Measurements from ENCODE around the gene ADRB2.

ADRB2 gene

DNA sequence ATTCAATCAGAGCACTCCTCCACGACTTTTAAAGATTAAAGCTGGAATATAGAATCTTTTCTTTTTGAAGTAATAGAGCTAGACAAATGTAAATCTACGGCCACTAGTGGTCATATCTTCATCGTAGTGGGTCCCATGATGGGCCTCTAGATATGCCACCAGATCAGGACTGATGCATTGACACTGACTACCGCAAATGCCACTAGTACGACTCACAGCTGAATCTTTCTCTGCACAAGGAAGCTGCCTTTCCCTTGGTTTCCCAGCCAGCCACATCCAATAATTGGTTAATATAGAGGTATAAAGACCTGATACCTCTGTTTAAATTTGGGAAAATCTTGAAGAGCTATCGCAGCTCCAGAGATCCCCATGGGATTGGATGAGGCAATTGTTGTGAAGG, 37.8 kb upstream of the ADRB2 start:
- peak; percentile 67 for DNase-seq (ENCODE audit: low read depth)
- TF ChIP-seq, protein P1, sequence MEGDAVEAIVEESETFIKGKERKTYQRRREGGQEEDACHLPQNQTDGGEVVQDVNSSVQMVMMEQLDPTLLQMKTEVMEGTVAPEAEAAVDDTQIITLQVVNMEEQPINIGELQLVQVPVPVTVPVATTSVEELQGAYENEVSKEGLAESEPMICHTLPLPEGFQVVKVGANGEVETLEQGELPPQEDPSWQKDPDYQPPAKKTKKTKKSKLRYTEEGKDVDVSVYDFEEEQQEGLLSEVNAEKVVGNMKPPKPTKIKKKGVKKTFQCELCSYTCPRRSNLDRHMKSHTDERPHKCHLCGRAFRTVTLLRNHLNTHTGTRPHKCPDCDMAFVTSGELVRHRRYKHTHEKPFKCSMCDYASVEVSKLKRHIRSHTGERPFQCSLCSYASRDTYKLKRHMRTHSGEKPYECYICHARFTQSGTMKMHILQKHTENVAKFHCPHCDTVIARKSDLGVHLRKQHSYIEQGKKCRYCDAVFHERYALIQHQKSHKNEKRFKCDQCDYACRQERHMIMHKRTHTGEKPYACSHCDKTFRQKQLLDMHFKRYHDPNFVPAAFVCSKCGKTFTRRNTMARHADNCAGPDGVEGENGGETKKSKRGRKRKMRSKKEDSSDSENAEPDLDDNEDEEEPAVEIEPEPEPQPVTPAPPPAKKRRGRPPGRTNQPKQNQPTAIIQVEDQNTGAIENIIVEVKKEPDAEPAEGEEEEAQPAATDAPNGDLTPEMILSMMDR (IDR thresholded peaks at IDR 0.05; ENCODE audit: insufficient read depth, low read depth, low read length, missing control alignments) = no peak
- no peak overlapping the region for H3K4me3 ChIP-seq (ENCODE audit: low read length)

DNA sequence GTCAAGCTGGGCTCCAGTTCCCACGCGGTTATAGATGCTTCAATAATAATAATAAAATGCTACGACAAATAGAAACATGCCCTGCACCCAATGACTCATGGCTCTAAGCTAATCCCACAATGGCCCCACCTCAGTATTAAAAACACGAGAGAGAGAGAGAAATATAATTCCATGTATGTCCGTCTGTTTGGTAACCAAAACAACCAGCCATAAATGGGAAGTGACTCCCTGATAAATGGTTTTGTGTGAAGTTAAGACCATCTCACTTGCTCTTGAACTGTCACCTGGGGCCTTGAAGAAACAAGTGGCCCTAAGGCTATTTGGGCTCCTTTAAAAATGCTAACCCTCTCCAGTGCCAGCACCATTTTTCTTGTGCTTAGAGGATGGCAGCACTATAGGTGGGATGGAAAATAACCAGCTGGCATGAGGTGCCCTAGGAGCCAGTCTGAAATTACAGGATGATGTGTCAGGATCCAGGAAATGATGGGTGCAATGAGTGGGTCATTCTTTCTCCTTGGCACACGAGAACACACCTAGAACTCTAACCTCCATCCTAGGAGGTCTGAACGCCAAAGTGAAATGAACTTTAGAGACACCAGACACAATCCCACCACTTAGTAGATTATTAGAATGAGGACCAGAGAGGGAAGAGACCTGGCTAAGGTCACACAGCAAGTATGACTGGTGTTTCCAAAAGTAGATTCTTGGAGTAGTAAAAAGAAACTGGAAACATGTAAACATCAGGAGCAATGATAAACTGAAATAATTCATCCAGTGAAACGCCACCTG, 35.7 kb upstream of the ADRB2 start:
- TF ChIP-seq, protein P1 (IDR thresholded peaks at IDR 0.05; ENCODE audit: insufficient read depth, low read depth, low read length, missing control alignments) = no peak
- H3K4me3 ChIP-seq (ENCODE audit: low read length) = no peak overlapping the region
- DNase-seq (ENCODE audit: low read depth) = peak; percentile 98

GRCh38 chr5:148791334-148791667, 35.1 kb upstream of the ADRB2 start:
- H3K4me3 ChIP-seq (ENCODE audit: low read length) = no peak overlapping the region
- DNase-seq (ENCODE audit: low read depth) = peak; percentile 95
- TF ChIP-seq, protein P1 (IDR thresholded peaks at IDR 0.05; ENCODE audit: insufficient read depth, low read depth, low read length, missing control alignments) = no peak

GRCh38 chr5:148791696-148792095, 34.7 kb upstream of the ADRB2 start:
- peak; percentile 91 for DNase-seq (ENCODE audit: low read depth)
- no peak overlapping the region for H3K4me3 ChIP-seq (ENCODE audit: low read length)
- TF ChIP-seq, protein P1 (IDR thresholded peaks at IDR 0.05; ENCODE audit: insufficient read depth, low read depth, low read length, missing control alignments) = no peak

GRCh38 chr5:148792744-148793143, 33.7 kb upstream of the ADRB2 start:
- no peak for DNase-seq (ENCODE audit: low read depth)
- no peak overlapping the region for H3K4me3 ChIP-seq (ENCODE audit: low read length)
- TF ChIP-seq, protein P1 (IDR thresholded peaks at IDR 0.05; ENCODE audit: insufficient read depth, low read depth, low read length, missing control alignments) = no peak

GRCh38 chr5:148793261-148793660, 33.1 kb upstream of the ADRB2 start:
- DNase-seq (ENCODE audit: low read depth) = no peak
- TF ChIP-seq, protein P1 (IDR thresholded peaks at IDR 0.05; ENCODE audit: insufficient read depth, low read depth, low read length, missing control alignments) = no peak
- no peak overlapping the region for H3K4me3 ChIP-seq (ENCODE audit: low read length)

DNA sequence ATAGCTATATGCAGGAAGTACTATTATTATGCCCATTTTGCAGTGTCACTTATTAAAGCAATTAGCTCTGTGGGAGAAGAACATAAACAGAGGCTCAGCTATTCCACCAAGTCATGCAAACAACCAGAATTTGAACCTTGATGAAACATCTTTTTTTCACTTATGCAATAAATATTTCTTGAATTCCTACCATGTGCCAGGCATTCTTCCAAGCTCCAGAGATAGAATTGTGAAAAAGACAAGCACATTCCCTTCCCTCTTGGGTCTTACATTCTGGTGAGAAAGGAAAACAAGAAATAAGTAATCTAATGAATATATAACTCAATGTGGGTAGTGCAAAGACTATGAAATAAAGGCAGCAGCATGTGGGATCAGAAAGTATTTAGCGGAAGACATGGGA, 32.1 kb upstream of the ADRB2 start:
- no peak for DNase-seq (ENCODE audit: low read depth)
- TF ChIP-seq, protein P1 (IDR thresholded peaks at IDR 0.05; ENCODE audit: insufficient read depth, low read depth, low read length, missing control alignments) = no peak
- no peak overlapping the region for H3K4me3 ChIP-seq (ENCODE audit: low read length)
